ENCODE measurements around the gene CUL3.

Gene CUL3

GRCh38 chr2:224472827-224473226, 112.3 kb downstream of the CUL3 start:
- DNase-seq (ENCODE audit: low spot score), result no peak

DNA sequence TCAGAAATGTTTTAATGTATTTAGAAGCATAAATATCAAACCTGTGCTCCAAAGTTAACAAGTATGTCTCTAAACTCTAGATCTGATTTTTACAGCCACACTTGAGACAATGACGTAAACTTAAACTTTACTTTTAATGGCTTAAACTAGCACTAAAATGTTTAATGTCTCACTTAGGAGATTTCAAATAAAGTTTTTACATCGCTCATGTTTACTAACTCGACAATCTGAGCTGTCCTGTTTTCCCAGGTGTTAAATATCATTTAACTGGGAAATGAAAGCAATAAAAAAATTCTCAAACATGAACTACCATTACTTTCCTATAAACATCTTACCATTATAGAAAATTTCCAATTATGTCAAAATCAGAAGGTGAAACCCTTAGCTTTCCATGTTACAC, 113.0 kb downstream of the CUL3 start:
- no peak for DNase-seq (ENCODE audit: low spot score)

GRCh38 chr2:224469374-224469964, 115.7 kb downstream of the CUL3 start:
- DNase-seq (ENCODE audit: low spot score), result no peak

- peak; percentile 40 for DNase-seq (ENCODE audit: low spot score)
Measured at GRCh38 chr2:224466304-224466895, 118.8 kb downstream of the CUL3 start.

DNA sequence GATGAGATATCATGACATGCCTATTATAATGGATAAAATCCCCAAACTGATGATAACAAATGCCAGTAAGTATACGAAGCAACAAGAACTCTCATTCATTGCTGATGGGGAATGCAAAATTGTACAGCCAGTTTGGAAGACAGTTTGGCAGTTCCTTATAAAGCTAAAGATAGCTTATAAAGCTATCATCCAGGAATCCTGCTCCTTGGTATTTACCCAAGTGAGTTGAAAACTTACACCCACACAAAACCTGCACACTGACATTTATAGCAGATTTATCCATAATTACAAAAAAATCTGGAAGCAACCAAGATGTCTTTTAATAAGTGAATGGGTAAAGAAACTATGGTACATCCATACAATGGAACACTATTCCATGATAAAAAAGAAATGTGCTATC, 123.8 kb downstream of the CUL3 start:
- no peak for DNase-seq (ENCODE audit: low spot score)

DNA sequence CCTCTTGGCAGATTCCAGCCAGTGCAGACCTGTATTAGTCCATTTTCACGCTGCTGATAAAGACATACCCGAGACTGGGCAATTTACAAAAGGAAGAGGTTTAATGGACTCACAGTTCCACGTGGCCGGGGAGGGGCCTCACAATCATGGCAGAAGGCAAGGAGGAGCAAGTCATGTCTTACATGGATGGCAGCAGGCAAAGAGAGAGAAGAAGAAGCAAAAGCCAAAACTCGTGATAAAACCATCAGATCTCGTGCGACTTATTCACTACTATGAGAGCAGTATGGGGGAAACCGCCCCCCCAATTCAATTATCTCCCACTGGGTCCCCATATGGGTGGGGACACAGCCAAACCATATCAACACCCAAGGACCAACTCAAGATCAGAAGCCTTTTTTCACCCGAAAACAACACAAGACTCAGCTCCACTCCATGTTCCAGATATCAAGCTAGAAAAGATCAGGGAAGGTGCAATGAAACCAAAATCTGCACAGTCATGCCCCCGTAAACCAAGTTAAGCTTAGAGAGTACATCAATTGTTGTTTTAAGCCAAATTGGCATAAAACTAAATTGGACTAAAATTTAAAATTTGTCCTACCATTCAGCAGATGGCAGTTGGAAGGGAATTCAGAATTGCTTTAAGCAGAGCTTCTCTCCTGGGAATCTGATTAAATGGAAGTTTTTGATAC, 127.6 kb downstream of the CUL3 start:
- no peak for DNase-seq (ENCODE audit: low spot score)

GRCh38 chr2:224453892-224454291, 131.3 kb downstream of the CUL3 start:
- no peak for DNase-seq (ENCODE audit: low spot score)

DNA sequence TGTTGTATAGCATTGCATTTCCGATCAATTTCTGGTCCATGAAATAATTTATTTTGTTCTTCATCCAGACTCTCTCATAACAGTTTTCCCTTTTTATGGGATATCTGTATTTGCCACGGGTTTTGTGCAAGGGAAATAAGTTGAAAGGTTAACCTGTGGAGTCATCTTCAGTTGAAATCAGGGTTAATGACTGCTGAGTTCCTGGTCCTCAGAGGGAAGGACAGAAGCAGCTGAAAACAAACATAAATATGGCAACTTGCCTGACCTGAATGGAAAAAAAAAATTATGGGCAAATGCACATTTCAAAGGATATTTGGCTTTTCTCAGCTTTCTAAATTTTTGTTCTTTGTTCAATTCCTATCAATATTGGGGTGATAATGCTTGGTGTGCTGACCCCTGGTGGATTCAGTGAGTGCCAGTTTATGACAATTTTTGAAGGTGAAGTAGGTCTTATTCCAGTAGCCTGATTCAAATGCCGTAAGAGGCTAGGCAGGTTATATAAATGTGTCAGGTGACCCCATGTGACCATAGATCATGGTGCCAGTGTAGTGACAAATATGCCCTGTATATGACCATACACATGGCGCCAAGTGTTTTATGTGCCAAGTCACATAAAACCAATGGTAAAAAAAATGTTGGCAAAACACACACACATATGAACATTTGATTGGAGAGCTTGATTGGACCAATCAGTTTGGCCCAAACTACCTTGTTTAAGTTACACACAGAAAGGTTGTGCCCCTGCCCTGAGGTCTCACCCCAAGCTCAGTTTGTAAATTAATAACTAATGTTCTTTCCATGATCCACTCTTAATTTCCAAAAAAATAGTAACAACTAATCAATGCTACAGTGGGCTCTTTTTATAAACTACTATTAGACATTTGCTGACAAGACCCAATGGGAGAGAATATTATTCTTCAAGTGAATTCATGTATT, 135.7 kb downstream of the CUL3 start:
- peak; percentile 29 for DNase-seq (ENCODE audit: low spot score)

- no peak for DNase-seq (ENCODE audit: low spot score)
Measured at GRCh38 chr2:224448236-224448635, 136.9 kb downstream of the CUL3 start.

- no peak for DNase-seq (ENCODE audit: low spot score)
Measured at GRCh38 chr2:224444783-224445182, 140.4 kb downstream of the CUL3 start.

GRCh38 chr2:224444021-224444420, 141.1 kb downstream of the CUL3 start:
- DNase-seq (ENCODE audit: low spot score), result no peak

DNA sequence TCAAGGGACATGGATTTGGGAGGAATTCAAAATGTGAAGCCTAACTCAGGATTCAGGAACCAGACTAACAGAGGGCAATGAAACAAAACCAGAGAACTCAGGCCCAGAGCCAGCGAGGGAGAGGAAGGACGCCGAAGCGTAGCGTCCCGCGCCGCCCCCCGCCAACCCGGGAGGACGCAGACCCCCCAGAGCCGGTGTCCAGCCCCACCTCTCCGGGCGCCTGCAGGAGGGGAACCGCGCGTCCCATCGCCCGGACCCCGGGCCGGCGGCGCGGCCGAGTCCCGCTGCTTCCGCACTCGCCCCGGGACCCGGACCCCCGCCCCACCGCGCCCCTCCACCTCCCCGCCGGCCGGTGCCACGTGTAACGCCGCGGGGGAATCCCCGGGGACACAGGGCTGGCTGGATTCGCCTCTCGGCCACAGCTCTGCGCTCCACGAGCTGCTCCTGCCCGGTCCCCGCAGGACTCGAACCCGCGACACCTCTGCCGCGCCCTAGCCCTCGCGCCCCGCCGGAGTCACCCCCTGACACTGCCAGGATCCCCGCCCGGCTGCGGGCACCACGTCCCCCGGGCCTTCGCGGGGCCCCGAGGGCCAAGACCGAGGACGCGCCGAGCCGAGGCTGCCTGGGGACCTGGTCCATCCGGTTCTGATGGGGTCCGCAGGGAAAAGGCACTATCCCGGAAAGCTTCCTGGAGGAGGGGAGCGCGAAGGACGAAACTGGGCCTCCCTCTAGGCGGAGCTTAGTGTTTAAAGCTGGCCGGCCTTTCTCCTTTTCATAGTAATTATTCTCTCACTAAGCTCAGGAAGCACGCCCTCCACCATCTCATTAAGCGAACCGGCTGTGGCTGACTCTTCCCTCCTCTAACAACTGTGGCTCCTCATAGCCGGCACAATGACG, 142.8 kb downstream of the CUL3 start:
- no peak for DNase-seq (ENCODE audit: low spot score)

- no peak for DNase-seq (ENCODE audit: low spot score)
Measured at GRCh38 chr2:224440988-224441387, 144.2 kb downstream of the CUL3 start.

DNA sequence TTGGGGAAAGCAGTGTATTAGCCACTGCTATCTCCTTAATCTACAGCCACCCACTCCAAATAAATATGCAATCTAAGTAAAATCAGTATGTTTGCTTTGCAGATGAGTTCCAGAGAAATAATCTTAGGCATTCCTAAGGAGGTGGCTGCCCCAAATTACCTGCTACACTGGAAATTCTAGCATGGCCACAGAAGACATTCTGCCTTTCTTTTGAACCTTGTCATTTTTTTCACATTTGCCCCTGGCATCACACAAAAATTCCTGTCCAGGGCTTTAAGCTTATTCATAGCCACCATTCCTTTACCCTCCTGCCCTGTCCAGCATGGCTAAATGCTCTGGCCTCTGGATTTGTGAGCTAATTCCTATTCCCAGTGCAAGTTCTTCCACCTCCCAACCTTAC, 146.4 kb downstream of the CUL3 start:
- DNase-seq (ENCODE audit: low spot score), result no peak

- DNase-seq (ENCODE audit: low spot score), result no peak
Measured at GRCh38 chr2:224436634-224437033, 148.5 kb downstream of the CUL3 start.

- no peak for DNase-seq (ENCODE audit: low spot score)
Measured at GRCh38 chr2:224434618-224435017, 150.5 kb downstream of the CUL3 start.

- DNase-seq (ENCODE audit: low spot score), result no peak
Measured at GRCh38 chr2:224433442-224433841, 151.7 kb downstream of the CUL3 start.

DNA sequence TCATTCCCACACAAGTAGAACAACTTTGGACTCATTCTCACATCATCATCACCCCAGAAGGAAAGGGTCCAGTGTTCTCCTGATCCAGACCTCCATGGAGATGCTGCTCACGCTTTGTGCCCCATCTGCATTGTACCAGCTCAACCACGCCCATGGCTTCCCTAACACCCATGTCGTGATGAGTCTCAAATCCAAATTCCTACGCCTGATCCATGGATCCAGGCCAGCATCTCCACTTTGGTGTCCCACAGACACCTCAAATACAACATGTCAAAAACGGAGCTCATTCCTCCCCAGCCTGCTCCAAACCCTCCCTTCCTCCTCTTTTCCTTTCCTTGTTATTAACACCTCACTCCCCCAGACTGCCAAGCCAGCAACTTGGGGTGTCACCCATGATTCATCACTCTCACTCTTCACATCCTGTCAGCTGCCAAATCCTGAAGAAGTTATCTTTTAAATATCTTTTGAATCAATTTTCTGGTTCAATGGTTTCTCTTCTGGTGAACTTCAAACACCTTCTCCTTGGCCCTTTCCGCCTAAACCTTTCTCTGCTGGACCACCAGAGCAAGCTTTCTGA, 153.1 kb downstream of the CUL3 start:
- no peak for DNase-seq (ENCODE audit: low spot score)

GRCh38 chr2:224429441-224429810, 155.7 kb downstream of the CUL3 start:
- DNase-seq (ENCODE audit: low spot score), result no peak

GRCh38 chr2:224428787-224429440, 156.2 kb downstream of the CUL3 start:
- no peak for DNase-seq (ENCODE audit: low spot score)

DNA sequence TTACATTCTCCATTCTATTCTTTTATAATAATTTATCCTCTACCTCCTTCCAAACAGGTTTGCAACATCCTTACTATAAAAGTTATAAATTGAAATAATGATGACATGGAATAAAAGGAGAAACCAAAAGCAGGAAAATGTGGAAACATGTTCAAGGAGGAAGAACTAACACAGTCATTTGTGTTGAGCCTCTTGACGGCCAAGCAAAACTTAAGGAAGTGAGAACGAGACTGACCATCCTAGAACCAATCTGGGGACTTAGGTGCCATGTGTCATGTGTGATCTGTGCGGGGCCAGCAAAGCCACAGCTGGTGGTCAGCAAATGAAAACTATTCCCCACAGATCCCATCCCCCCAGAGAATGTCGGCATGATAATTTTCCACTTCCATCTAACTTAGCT, 157.7 kb downstream of the CUL3 start:
- no peak for DNase-seq (ENCODE audit: low spot score)

Measured in D341Med (cell line).